HEK293T (cell line): ENCODE measurements around the gene MORC1.

Experiments
- CTCF ChIA-PET: fragments of 350-600 bp; formaldehyde crosslinking; extraction: SDS; loops from one replicate; lab custom pipeline; 2021; ENCODE audit warnings: antibody characterized with exemption, inconsistent platforms; lab: Yijun Ruan, JAX
- POLR2A ChIA-PET: fragments of 350-600 bp; formaldehyde crosslinking; extraction: SDS; loops from one replicate; lab custom pipeline; 2020; ENCODE audit warnings: antibody characterized with exemption, inconsistent platforms; lab: Yijun Ruan, JAX
- DNase-seq: peaks from one replicate; pipeline ENCODE4 v3.0.0; 2012; ENCODE audit warnings: mixed read lengths; ENCODE audit errors: extremely low spot score
- ARNT ChIP-seq: fragments of 450-650 bp; IDR thresholded peaks from 2 replicates; pipeline ENCODE4 v1.6.1; 2017; ENCODE audit warnings: mild to moderate bottlenecking
- BHLHE40 ChIP-seq: fragments of 450-650 bp; IDR thresholded peaks from 2 replicates; pipeline ENCODE4 v1.6.1; 2016; ENCODE audit warnings: mild to moderate bottlenecking, moderate library complexity, borderline replicate concordance
- CTBP1 ChIP-seq: fragments of 450-650 bp; IDR thresholded peaks from 2 replicates; pipeline ENCODE4 v1.6.1; 2016; ENCODE audit warnings: borderline replicate concordance
- ELF4 ChIP-seq: fragments of 450-650 bp; IDR thresholded peaks from 2 replicates; pipeline ENCODE4 v1.6.1; 2017; ENCODE audit warnings: antibody characterized with exemption
- FOXA1 ChIP-seq: fragments of 450-650 bp; IDR thresholded peaks from 2 replicates; pipeline ENCODE4 v1.6.1; 2016; ENCODE audit warnings: mild to moderate bottlenecking
- FOXK2 ChIP-seq: fragments of 450-650 bp; IDR thresholded peaks from 2 replicates; pipeline ENCODE4 v1.6.1; 2016; ENCODE audit warnings: mild to moderate bottlenecking
- FOXM1 ChIP-seq: fragments of 450-650 bp; IDR thresholded peaks from 2 replicates; pipeline ENCODE4 v1.6.1; 2017; ENCODE audit warnings: mild to moderate bottlenecking, borderline replicate concordance
- HDGF ChIP-seq: fragments of 450-650 bp; IDR thresholded peaks from 2 replicates; pipeline ENCODE4 v1.6.1; 2017; ENCODE audit warnings: antibody characterized with exemption, borderline replicate concordance
- L3MBTL2 ChIP-seq: fragments of 450-650 bp; conservative IDR thresholded peaks from 2 replicates; pipeline ENCODE4 v1.6.1; 2016; ENCODE audit warnings: mild to moderate bottlenecking
- LEF1 ChIP-seq: fragments of 450-650 bp; IDR thresholded peaks from 2 replicates; pipeline ENCODE4 v1.6.1; 2017; ENCODE audit warnings: mild to moderate bottlenecking, borderline replicate concordance
- NFRKB ChIP-seq: fragments of 450-650 bp; IDR thresholded peaks from 2 replicates; pipeline ENCODE4 v1.6.1; 2016; ENCODE audit warnings: mild to moderate bottlenecking, moderate library complexity
- SP1 ChIP-seq: fragments of 450-650 bp; IDR thresholded peaks from 2 replicates; pipeline ENCODE4 v1.6.1; 2017
- SUZ12 ChIP-seq: fragments of 450-650 bp; IDR thresholded peaks from 2 replicates; pipeline ENCODE4 v1.6.1; 2016; ENCODE audit warnings: mild to moderate bottlenecking
- TARDBP ChIP-seq: fragments of 450-650 bp; IDR thresholded peaks from 2 replicates; pipeline ENCODE4 v1.6.1; 2016
- ZNF384 ChIP-seq: fragments of 450-650 bp; IDR thresholded peaks from 2 replicates; pipeline ENCODE4 v1.6.1; 2016
- TF ChIP-seq, protein P1 (sequence below): fragments of 450-650 bp; IDR thresholded peaks from 2 replicates; pipeline ENCODE4 v1.6.1; 2016

MORC1 gene

DNA sequence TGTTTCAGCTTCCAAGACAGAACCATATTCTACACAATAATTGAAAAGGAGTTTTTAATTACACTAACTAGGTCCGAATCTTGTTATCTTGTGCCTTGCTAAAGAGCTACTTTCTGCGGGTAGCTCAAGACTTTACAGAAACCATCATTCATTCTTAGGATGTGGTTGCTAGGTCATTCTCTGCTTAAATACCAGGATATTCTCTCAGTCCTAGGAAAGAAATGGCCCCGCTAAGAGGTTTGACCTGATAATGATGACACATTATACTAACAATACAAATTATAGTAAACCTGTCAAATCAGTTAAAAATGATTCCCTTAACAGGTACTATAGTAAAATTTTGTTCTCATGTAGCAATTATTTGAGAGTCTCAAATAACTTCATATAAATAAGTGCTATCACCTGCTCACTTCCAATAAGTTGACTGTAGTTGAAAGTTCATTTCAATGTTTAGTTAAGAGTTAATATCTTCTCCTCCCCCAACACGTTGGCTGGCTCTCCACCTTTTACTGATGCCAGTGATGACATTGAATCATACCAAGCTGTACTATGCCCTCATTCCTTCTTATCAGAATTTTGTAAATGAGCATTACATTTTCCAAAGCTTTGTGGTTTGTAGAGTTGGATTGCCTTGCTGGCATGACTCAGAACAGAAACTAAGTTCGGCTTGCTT lies 15.0 kb upstream of the MORC1 start:
- TF ChIP-seq HDGF (no peak), FOXM1 (no peak), TARDBP (no peak), L3MBTL2 (no peak), ELF4 (no peak), NFRKB (no peak), CTBP1 (no peak), FOXK2 (no peak), BHLHE40 (no peak), SUZ12 (no peak), ARNT (no peak), SP1 (no peak), LEF1 (no peak), ZNF384 (no peak), FOXA1 (no peak)
- TF ChIP-seq, protein P1, sequence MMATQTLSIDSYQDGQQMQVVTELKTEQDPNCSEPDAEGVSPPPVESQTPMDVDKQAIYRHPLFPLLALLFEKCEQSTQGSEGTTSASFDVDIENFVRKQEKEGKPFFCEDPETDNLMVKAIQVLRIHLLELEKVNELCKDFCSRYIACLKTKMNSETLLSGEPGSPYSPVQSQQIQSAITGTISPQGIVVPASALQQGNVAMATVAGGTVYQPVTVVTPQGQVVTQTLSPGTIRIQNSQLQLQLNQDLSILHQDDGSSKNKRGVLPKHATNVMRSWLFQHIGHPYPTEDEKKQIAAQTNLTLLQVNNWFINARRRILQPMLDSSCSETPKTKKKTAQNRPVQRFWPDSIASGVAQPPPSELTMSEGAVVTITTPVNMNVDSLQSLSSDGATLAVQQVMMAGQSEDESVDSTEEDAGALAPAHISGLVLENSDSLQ: no peak
- CTCF ChIA-PET: no interaction called here
- DNase-seq: no peak
- POLR2A ChIA-PET: no interaction called here

DNA sequence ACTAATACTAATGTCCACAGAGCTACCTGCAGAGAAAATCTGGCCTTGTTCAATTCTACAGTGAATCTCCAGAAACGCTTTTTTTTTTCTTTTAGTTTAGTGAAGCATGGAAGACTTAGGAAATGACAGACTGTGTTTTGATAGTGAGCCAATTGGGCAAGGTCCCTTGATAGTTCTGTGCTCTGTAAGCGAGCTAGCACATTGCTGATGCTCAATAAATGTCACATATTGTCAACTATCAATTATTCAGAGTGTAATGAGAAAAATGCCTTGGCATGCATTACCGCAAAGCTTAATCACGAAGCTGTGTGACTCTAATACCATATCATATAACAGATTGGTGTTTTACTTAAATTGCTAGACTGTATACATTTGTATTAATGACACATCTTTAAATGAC lies 13.3 kb upstream of the MORC1 start:
- POLR2A ChIA-PET: no interaction called here
- TF ChIP-seq HDGF (no peak), L3MBTL2 (no peak), FOXK2 (no peak), FOXM1 (no peak), SP1 (no peak), CTBP1 (no peak), ZNF384 (no peak), TARDBP (no peak), SUZ12 (no peak), ARNT (no peak), BHLHE40 (no peak), FOXA1 (no peak), ELF4 (no peak), NFRKB (no peak)
- TF ChIP-seq, protein P1: no peak
- CTCF ChIA-PET: no interaction called here
- DNase-seq: no peak

DNA sequence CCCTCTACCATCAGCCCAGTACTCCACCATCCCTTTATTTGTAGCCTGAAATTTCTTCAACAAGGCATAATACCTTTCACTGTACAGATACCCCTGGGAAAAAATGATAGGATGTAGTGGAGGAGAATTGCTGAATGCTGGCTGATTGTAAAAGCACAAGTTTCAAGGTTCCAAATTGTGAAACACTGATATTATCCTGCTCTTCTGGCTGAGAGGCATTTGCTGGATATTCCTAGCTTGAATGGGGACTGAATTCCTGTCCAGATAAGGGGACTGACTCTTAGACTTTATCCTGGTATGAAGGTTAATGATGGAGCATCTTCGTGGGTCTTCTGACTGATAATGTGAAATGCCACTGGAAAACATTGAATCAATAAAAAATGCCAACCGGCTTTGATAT lies 9.6 kb upstream of the MORC1 start:
- TF ChIP-seq FOXA1 (no peak), ARNT (no peak), CTBP1 (no peak), L3MBTL2 (no peak), FOXK2 (no peak), BHLHE40 (no peak), LEF1 (no peak), TARDBP (no peak), FOXM1 (no peak), NFRKB (no peak), SUZ12 (no peak), HDGF (no peak), ELF4 (no peak), ZNF384 (no peak)
- TF ChIP-seq, protein P1: no peak
- ChIA-PET CTCF (no interaction called here), POLR2A (no interaction called here)
- DNase-seq: no peak

DNA sequence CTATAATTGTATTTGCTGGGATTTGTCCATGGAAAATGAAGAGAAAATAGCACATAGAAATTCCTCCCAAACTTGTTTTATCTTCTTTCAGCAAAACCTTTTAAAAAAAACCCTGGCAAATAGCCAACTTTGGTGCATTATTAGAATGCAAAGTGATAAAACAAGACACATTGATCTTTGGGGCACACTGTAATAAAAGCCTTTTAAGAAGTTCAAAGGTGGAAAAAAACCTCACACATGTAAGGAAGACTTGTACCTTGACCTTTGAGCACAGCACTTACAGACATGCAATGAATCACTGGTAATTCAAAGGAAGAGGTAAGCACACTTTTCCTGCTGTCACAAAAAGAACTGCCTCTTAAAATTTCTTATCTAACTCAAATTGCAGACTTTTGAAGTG lies 8.0 kb upstream of the MORC1 start:
- ChIA-PET CTCF (no interaction called here), POLR2A (no interaction called here)
- DNase-seq: no peak
- no peak for TF ChIP-seq NFRKB
- no peak for TF ChIP-seq FOXM1

DNA sequence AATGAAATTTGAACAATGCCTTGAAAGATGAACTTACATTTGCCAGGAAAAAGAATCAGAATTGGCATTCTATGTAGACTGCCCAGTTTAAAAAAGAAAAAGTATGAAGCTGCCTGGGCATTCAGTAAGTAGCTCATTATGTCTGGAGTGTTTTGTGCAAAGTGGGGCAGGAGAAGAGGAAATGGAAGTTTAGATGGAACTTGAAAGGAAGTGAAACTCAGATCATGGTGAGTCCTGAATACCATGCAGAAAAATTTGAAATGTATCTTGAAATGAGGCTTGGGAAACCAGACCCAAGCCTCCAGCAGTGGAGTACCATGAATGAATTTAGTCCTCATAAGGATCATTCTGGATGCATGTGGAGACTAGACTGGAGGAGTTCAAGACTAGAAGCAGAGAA lies 4.8 kb upstream of the MORC1 start:
- ChIA-PET POLR2A (no interaction called here), CTCF (no interaction called here)
- no peak for DNase-seq
- no peak for TF ChIP-seq NFRKB
- TF ChIP-seq, protein P1: no peak
- no peak for TF ChIP-seq BHLHE40
- TF ChIP-seq CTBP1: no peak
- TF ChIP-seq TARDBP: no peak
- TF ChIP-seq FOXM1: no peak
- no peak for TF ChIP-seq LEF1
- no peak for TF ChIP-seq ARNT
- no peak for TF ChIP-seq HDGF
- no peak for TF ChIP-seq ZNF384
- TF ChIP-seq ELF4: no peak
- TF ChIP-seq FOXA1: no peak
- no peak for TF ChIP-seq L3MBTL2
- TF ChIP-seq SUZ12: no peak
- TF ChIP-seq FOXK2: no peak
- TF ChIP-seq SP1: no peak

DNA sequence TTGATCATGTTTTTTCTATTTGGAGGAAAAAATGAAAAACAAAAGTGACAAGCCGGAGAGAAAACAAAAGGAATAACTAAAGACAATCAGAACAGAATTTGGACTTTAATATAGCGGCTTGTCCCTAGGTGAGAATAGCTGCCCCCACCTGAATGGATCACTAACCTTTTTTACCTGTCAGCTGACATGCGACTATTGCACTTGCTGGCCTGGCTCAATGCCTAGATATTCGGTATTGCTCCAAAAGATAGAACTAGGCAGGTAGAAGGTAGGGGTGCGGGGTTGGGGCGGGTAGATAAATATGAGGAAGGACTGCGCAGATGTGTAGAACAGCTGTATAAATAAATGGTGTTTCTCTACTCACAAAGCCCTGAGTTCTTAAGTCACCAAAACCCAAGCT lies 650 bp upstream of the MORC1 start:
- ChIA-PET CTCF (no interaction called here), POLR2A (no interaction called here)
- no peak for DNase-seq
- TF ChIP-seq FOXA1 (no peak), L3MBTL2 (no peak), SUZ12 (no peak), NFRKB (no peak), TARDBP (no peak), FOXK2 (no peak), SP1 (no peak), ZNF384 (no peak), LEF1 (no peak), BHLHE40 (no peak), ARNT (no peak), FOXM1 (no peak), ELF4 (no peak), CTBP1 (no peak), HDGF (no peak)
- TF ChIP-seq, protein P1: no peak
